GM12874 (cell line): ENCODE results near the gene TMEM184A.
A peak's percentile ranks its signal among the peaks of the same experiment; 100 is the strongest.

Source experiments
- TF ChIP-seq, protein P1 (sequence below): IDR thresholded peaks from 2 replicates; pipeline ENCODE4 v1.5.1; 2011; ENCODE audit warnings: low read depth, mild to moderate bottlenecking, control low read depth, low read length, moderate library complexity; ENCODE audit not compliant: insufficient read depth

TMEM184A gene

DNA sequence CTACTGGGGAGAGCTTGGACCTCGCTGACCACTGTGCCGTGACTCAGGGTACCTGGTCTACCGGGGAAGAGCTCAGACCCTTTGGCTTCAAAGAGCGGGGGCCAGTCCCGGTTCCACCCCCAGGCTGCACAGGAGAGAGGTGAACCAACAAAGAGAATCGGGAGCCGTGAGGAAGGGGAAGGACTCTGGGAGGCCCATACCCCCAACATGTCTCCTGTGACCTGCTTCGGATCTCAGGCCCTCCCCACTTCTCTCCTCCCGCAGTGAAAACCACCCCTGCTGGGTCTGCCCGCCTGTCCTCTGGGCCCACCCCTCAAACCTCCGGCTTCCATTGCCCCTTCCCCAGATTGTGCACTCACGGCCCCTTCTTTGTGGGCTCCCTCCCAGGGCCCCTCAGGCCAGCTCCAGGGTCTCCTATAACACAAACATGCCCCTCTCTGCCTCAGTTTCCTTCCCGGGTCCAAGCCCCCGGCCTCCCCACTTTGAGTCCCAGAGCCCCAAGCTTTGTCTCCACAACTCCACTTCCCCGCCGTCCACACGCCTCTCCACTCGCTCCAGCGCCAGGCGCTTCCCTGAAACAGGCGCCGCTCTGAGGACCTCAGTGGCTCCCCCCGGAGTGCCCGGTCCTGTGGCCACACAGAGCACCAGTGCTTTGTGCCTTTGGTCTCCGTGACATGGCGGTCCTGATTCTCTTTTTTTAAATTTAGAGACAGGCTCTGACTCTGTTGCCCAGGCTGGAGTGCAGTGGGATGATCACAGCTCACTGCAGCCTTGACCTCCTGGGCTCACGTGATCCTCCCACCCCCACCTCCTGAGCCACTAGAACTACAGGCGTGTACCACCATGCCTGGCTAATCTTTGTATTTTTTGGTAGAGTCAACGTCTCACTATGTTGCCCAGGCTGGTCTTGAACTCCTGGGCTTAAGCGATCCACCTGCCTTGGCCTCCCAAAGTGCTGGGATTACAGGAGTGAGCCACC is 44.3 kb downstream of the TMEM184A start:
- TF ChIP-seq, protein P1, sequence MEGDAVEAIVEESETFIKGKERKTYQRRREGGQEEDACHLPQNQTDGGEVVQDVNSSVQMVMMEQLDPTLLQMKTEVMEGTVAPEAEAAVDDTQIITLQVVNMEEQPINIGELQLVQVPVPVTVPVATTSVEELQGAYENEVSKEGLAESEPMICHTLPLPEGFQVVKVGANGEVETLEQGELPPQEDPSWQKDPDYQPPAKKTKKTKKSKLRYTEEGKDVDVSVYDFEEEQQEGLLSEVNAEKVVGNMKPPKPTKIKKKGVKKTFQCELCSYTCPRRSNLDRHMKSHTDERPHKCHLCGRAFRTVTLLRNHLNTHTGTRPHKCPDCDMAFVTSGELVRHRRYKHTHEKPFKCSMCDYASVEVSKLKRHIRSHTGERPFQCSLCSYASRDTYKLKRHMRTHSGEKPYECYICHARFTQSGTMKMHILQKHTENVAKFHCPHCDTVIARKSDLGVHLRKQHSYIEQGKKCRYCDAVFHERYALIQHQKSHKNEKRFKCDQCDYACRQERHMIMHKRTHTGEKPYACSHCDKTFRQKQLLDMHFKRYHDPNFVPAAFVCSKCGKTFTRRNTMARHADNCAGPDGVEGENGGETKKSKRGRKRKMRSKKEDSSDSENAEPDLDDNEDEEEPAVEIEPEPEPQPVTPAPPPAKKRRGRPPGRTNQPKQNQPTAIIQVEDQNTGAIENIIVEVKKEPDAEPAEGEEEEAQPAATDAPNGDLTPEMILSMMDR, result no peak

DNA sequence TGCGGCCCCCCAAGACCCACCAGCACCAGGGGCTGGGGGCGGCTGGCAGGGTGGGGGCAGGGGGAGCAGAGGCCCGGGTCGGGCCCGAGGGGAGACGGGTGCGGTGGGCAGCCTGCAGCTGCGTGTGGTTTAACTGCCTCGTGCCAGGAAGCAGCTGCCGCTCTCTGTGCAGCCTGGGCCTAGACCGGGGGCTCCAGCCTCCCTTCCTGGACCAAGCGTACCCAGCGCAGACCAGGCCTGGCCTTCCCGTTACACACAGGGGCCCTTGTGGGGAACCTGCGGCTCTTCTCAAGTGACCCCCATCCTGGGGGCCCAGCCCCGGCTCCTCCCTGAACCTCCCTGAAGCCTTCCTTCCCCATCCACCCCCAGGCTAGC is 45.2 kb downstream of the TMEM184A start:
- TF ChIP-seq, protein P1, result no peak

DNA sequence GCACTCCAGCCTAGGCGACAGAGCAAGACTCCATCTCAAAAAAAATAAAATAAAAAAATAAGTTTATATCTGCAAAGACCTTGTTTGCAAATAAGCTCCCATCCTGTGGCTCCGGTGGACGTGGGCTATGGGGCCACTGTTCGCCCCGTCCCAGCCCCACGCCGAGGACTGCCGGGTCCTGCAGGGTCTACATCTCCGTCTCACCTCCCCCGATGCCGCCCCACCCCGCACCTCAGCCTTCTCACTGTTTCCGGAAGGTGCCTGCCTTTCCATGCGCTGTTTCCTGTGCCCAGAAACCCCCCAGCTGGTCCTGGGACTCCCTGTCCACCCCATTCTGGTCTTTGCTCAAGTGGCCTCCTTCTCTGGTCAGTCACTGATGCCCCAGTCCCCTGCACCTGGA is 46.8 kb downstream of the TMEM184A start:
- TF ChIP-seq, protein P1, result no peak

DNA sequence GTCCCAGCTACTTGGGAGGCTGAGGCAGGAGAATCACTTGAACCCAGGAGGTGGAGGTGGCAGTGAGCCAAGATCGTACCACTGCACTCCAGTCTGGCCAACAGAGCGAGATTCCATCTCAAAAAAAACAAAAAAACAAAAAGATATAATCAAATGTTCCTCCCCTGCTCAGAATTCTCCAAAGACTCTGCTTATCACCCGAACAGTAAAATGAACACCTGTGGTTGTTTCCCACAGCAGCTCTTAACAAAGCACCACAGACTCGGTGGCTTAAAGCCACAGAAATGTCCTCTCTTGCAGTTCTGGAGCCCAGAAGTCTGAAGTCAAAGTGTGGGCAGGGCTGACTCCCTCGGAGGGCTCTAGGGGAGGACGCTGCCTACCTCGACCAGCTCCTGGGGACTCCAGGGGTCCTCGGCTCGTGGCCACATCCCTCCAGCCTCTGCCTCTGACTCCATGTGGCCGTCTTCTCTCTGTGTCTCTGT is 47.7 kb downstream of the TMEM184A start:
- TF ChIP-seq, protein P1, result no peak

DNA sequence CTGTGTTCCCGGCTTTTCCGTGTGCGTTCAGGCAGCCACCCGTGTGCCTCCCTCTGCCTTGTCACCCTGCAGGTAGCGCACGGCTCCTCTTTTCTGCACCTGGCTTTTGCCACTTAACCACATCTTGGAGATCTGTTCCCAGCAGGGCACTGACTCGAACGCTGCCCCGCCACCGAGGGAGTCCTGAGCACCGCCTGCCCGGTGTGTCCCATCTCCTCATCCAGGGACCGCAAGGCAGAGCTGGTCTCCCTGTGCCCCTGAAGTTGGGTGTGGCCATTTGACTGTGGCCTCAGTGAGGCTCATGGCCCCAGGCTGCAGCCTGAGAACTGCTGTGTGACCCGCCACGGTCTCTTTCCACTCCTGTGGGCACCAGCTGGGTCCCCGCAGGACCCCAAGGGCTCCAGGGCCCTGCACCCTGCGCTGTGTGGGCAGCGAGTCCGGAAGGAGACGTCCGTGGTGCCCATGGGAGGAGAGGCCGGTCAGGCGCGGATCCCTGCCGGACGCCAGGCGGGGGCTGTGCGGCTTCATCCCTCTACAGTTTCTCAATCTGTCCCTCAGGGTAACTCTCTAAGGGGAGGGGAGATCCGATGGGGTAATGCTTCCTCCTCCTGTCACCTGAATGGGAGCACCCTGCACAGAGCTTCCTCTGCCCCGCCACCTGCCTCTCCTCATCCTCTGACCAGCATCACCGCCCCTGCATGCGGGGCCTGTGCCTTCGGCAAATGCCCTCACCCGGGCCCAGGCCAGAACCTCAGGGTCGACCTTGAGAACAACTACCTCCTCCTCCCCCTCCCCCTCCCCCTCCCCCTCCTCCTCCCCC is 50.1 kb downstream of the TMEM184A start:
- TF ChIP-seq, protein P1, result no peak

DNA sequence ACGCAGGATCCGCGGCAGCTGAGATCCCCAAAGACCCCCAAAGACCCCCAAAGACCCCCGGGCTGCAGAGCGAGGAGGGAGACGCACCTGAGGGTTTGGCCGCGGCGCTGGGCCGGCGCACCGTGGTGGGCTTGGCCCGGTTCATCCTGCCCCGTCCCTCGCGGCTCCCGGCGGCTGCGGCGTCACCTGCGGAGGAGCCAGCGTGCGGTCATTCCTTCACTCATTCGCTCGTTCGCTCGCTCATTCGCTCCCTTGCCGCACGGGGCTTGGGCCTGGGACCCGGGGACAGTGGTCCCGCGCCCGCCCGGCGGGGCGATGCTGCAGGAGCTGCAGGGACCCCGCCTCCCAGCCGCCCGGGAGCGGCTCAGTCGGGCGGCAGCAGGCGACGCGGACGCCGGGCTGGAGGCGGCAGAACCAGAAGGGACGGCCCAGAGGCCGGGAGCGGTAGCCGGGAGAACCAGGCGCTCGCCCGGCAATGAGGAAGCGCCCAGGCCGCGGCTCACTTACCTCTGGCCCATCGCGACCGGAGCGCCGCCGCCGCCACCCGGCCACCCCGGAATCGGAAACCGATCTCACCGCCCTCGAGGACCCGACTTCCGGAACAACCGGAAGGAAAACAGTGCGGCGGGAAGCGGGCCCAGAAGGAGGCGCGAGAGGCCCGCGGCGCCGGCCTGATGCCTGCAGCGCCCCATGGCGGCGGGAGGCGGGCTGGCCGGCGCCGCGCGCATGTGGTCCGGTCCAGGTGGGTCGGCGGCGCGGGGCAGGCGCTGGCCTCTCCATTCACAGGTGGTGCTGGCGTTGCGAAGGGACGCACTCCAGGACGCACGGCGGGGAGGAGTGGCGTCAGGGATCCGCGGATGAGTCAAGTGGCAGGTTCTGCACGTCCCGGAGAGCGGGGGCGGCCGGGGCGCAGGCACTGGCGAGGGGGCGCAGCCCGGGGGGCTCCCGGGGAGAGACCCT is 51.9 kb downstream of the TMEM184A start, which contains the start of gene INTS1:
Gene INTS1 (minus strand): TSS at position 574 of the 960 bp plus-strand sequence. CDS start 429 bp downstream, at position 145.
- TF ChIP-seq, protein P1, result peak; percentile 85
